Measurements from ENCODE around the gene ARPC1A.

Gene ARPC1A

DNA sequence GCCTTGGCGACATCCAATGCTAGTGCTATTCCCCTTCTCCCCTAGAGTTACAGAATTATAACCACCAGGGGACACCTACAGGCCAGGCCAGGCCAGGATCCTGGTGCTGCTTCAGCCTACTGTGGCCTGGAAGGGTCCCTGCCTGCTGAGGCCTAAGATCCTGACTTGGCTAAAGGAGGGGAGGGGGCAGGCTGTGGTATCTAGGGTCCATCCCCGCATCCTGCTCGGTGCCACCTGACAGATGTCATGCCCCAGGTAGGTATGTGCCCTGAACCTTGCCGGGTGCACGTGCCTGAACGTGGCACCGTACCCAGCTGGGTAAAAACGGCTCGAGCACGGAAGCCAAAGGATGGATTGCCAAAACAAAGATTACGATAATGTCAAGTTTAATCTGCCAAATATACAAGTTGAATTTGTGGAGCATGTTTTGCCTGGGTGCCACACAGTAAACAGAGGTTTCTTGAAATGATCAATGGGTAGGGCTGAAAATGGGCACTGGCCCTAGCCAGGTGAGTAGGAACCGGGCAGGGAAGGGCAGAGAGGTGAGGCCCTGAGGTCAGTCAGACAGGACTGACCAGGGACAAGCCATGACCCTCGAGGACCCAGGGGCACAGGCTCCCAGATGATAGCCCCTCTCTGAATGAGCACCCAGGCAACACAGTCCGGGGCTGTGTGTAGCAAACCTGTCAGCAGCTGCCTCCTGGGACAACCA is 70.1 kb downstream of the ARPC1A start:
- TF ChIP-seq, protein P1, sequence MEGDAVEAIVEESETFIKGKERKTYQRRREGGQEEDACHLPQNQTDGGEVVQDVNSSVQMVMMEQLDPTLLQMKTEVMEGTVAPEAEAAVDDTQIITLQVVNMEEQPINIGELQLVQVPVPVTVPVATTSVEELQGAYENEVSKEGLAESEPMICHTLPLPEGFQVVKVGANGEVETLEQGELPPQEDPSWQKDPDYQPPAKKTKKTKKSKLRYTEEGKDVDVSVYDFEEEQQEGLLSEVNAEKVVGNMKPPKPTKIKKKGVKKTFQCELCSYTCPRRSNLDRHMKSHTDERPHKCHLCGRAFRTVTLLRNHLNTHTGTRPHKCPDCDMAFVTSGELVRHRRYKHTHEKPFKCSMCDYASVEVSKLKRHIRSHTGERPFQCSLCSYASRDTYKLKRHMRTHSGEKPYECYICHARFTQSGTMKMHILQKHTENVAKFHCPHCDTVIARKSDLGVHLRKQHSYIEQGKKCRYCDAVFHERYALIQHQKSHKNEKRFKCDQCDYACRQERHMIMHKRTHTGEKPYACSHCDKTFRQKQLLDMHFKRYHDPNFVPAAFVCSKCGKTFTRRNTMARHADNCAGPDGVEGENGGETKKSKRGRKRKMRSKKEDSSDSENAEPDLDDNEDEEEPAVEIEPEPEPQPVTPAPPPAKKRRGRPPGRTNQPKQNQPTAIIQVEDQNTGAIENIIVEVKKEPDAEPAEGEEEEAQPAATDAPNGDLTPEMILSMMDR (conservative IDR thresholded peaks at IDR 0.05; ENCODE audit: control insufficient read depth, insufficient read depth, low read depth, low read length): no peak
- H3K4me3 ChIP-seq (ENCODE audit: control insufficient read depth, low read depth, low read length): no peak overlapping the region
- no peak for DNase-seq (ENCODE audit: low read depth)

DNA sequence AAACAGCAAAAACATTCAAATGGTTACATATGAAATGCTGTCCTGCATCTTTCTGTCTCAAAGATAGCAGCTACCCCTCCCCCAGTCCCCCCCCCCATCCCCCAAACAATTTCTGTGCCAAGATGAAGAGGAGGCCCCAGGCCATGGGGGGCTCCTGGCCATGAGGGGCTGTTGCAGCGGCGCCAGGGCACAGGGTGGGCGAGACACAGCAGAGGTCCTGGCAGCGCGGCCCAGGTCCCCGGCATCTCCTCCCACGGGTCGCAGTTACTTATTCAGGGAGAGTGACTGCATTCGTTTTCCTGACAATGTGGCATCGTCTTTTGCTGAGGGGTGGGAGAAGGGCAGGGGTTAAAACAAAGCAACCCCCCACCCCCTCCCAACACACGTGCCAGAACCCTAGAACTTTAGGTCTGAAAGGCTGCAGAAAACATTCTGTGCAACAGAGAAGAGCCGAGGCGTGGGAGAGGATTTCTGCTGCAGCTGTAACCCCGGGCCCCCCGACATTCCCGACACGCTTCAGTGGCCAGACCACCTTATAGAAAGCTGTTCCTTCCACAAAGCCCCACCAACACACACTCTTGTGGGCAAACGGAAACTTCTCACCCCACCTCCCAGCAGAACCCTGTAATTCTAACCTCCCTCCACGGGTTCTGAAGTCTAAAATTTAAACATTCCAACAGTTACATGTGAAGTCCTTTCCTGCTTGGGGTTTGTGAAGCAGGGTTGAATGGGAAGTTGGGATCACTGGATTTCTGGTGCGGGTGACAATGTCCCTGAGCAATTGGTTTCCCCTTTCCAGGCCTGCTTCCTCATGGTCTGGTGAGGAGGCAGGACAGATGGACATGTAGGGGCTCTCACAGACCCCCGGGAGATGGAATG is 71.0 kb downstream of the ARPC1A start:
- TF ChIP-seq, protein P1 (conservative IDR thresholded peaks at IDR 0.05; ENCODE audit: control insufficient read depth, insufficient read depth, low read depth, low read length): no peak
- H3K4me3 ChIP-seq (ENCODE audit: control insufficient read depth, low read depth, low read length): no peak overlapping the region
- DNase-seq (ENCODE audit: low read depth): no peak

DNA sequence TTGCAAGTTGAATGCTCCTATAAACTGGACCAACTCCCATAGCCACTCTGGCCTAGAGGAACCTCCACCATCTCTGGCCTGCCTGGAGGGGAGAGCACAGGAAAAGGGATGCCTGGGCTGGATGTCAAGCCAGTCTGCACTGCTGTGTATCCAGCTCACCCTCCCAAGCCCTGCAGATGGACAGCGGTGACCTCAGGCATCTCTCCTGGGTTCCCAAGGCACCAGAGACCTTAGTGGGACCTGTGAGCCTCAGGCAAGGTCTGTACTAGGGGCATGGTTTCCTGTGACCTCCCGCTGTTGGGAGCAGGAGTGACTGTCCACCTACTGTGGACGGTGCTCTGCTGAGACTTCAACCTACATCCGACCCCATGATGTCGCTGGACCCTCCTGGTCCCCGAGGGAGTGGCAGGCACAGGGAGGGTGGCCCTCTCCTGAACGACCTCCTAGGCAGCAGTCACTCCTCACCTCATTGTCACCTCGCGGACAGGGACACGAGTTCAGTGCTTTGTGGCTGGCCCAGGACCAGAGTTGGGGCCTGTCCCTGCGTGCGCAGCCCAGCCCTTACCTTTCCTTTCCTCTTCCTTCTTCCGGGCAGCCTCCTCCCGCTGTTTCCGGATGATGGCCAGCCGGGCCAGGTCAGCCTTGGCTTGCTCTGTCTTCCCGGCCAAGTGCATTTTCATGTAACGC is 71.7 kb downstream of the ARPC1A start:
- H3K4me3 ChIP-seq (ENCODE audit: control insufficient read depth, low read depth, low read length): no peak overlapping the region
- DNase-seq (ENCODE audit: low read depth): no peak
- TF ChIP-seq, protein P1 (conservative IDR thresholded peaks at IDR 0.05; ENCODE audit: control insufficient read depth, insufficient read depth, low read depth, low read length): no peak

DNA sequence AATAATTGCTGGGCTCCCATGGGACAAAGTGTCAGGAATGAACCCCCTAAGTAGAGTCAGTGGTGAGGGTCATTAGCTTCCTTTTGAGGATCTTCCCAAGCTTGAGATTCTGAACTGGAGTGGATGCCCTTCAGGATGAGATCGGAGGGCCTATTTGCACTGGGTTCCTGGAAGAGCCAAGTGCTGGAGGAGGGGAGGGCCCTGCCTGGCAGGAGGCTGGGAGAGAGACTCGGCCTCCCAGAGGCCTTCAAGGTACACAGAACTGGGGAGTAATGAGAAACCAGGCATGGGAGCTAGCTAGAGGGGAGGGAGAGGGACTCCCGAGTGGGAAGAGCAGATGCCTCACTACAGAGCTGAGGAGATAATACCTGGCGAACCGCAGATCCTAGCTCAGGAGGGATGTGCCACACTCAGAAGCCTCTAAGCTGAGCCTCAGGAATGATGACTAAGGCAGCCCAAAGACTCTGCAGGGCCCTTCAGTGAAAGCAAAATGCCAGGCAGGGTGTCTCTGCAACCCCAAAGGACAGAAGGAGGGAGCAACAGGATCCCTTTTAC is 73.3 kb downstream of the ARPC1A start:
- TF ChIP-seq, protein P1 (conservative IDR thresholded peaks at IDR 0.05; ENCODE audit: control insufficient read depth, insufficient read depth, low read depth, low read length): no peak
- DNase-seq (ENCODE audit: low read depth): no peak
- H3K4me3 ChIP-seq (ENCODE audit: control insufficient read depth, low read depth, low read length): no peak overlapping the region

DNA sequence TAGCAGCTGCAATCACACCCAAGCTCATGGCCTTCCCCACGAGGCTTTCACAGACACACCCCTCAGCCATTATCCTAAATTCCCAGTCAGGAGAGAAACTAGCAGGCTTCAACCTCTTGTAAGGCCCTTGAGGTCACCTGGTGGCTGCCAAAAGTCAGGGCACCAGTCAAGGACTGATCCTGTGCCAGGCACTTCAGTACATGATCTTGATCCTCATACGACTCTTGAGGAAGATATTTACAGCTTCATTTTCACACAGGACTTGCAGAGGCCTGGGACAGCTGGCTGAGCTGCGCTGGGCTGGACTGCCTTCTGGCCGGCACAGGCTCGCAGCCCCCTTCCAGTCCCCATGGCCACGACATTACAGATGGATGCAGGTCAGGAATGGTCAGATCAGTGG is 73.9 kb downstream of the ARPC1A start:
- H3K4me3 ChIP-seq (ENCODE audit: control insufficient read depth, low read depth, low read length): no peak overlapping the region
- no peak for DNase-seq (ENCODE audit: low read depth)
- TF ChIP-seq, protein P1 (conservative IDR thresholded peaks at IDR 0.05; ENCODE audit: control insufficient read depth, insufficient read depth, low read depth, low read length): no peak

DNA sequence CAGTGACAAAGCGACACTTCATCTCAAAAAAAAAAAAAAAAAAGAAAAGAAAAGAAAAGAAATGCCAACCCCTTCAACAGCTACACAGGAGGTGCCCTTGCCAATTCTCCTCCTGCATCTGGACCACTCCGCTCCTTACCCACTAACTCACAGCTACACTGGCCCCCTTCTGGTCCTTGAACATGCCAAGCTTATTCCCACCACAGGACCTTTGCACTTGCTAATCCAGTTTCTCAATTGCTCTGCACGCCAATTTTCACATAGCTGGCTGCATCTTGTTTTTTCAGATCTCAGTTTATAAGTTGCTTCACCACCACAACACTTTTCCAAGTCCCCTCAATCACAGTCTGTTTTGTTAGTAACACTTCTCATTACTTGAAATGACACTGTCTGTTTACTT is 77.2 kb downstream of the ARPC1A start:
- TF ChIP-seq, protein P1 (conservative IDR thresholded peaks at IDR 0.05; ENCODE audit: control insufficient read depth, insufficient read depth, low read depth, low read length): no peak
- no peak for DNase-seq (ENCODE audit: low read depth)

More for the DNA sequence above, 77.2 kb downstream of the ARPC1A start:
- no peak overlapping the region for H3K4me3 ChIP-seq (ENCODE audit: control insufficient read depth, low read depth, low read length)
